ENCODE data around the gene NECTIN1. TPM values are rescaled to one million over a fixed set of nuclear protein-coding genes. Genes with fewer than 3 reads are reported as not detected.

NECTIN1 gene
- total and polyA plus RNA-seq, 2 donors (not counting 3 experiments of a cell fraction or from before 2014, with no cell fraction given) = 10.8 to 23.6 TPM

DNA sequence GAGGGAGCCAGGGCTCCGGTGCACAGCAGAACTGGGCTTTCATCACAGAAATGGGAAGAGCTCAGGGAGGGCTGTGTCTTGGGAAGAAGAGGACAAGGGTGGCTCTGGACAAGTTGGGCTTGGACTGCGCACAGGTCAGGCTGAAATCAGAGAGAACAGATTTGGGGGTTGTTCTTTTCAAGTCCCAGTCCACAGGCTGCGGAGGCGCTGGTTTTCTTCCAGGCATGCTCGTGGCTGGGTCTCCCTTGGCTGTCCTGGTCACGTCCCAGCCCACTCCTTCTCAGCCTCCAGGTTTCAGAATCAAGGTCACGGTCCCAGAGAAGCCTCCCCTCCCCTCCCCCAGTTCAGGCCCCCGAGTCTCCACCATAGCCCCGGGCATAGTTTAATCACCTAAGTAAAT lies 17.0 kb downstream of the NECTIN1 start:
- Histone ChIP-seq H3K9ac (replicated peaks; ENCODE audit: extremely low read depth, insufficient read depth, low read length) (no peak overlapping the region), H3K4me3 (replicated peaks in 1 of 3; ENCODE audit: insufficient read depth in 1 of 3, low read depth in 1 of 3, low read length in 3 of 3) (no peak overlapping the region), H3K9me3 (replicated peaks; ENCODE audit: control insufficient read depth, insufficient read depth, low read length) (no peaks in the 10 kb centered on the region), H3K27me3 (ENCODE audit: control insufficient read depth in 2 of 2, insufficient read depth in 2 of 2, low read length in 2 of 2) (no peaks in the 10 kb centered on the region), H3K36me3 (ENCODE audit: control insufficient read depth in 2 of 2, extremely low read depth in 1 of 2, insufficient read depth in 2 of 2, low read length in 2 of 2) (no peaks in the 10 kb centered on the region), H2AFZ (ENCODE audit: low read depth, low read length) (no peak overlapping the region), H3K4me2 (ENCODE audit: insufficient read depth, low read length) (no peak overlapping the region), H3K9me1 (replicated peaks; ENCODE audit: control insufficient read depth, extremely low read depth, insufficient read depth, low read length) (no peaks in the 10 kb centered on the region), H3K4me1 (ENCODE audit: control insufficient read depth, extremely low read depth, insufficient read depth, low read length) (no peaks in the 10 kb centered on the region), H4K20me1 (replicated peaks; ENCODE audit: control insufficient read depth, extremely low read depth, insufficient read depth, low read length) (no peaks in the 10 kb centered on the region), H3K27ac (ENCODE audit: insufficient read depth, low read depth, low read length) (no peak overlapping the region), H3K79me2 (ENCODE audit: control insufficient read depth, insufficient read depth, low read length) (no peaks in the 10 kb centered on the region)
- POLR2A ChIA-PET = no interaction called here
- CTCF ChIA-PET = no interaction called here
- no TSS peak for BruUV-seq (replicated peaks)
- FAIRE-seq = no peak
- DNase-seq (ENCODE audit: low read depth, low spot score) = no peak
- TF ChIP-seq POLR2A (IDR thresholded peaks at IDR 0.05; ENCODE audit: low read depth, low read length) (no peak), GATA2 (IDR thresholded peaks at IDR 0.05; ENCODE audit: insufficient read depth, insufficient read length, low read depth, low read length) (no peak), EZH2 (IDR thresholded peaks at IDR 0.05; ENCODE audit: borderline replicate concordance, low read depth, low read length, severe bottlenecking) (no peak), FOS (IDR thresholded peaks at IDR 0.05; ENCODE audit: borderline replicate concordance, insufficient read depth, low read length) (no peak), MYC (IDR thresholded peaks at IDR 0.05; ENCODE audit: low read depth, low read length) (no peak), POLR2AphosphoS5 (IDR thresholded peaks at IDR 0.05; ENCODE audit: insufficient read depth, low read depth, low read length) (no peak), JUN (IDR thresholded peaks at IDR 0.05; ENCODE audit: borderline replicate concordance, insufficient read depth, insufficient read length, low read depth) (no peak)
- TF ChIP-seq, protein P1, sequence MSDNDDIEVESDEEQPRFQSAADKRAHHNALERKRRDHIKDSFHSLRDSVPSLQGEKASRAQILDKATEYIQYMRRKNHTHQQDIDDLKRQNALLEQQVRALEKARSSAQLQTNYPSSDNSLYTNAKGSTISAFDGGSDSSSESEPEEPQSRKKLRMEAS (IDR thresholded peaks at IDR 0.05; ENCODE audit: insufficient read depth, insufficient read length) = no peak
- TF ChIP-seq, protein P2, sequence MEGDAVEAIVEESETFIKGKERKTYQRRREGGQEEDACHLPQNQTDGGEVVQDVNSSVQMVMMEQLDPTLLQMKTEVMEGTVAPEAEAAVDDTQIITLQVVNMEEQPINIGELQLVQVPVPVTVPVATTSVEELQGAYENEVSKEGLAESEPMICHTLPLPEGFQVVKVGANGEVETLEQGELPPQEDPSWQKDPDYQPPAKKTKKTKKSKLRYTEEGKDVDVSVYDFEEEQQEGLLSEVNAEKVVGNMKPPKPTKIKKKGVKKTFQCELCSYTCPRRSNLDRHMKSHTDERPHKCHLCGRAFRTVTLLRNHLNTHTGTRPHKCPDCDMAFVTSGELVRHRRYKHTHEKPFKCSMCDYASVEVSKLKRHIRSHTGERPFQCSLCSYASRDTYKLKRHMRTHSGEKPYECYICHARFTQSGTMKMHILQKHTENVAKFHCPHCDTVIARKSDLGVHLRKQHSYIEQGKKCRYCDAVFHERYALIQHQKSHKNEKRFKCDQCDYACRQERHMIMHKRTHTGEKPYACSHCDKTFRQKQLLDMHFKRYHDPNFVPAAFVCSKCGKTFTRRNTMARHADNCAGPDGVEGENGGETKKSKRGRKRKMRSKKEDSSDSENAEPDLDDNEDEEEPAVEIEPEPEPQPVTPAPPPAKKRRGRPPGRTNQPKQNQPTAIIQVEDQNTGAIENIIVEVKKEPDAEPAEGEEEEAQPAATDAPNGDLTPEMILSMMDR (IDR thresholded peaks at IDR 0.05; ENCODE audit: extremely low read depth in 1 of 2, insufficient read depth in 1 of 2, low read depth in 1 of 2, low read length in 2 of 2) = no peak
- dilution Hi-C loops (cut with MboI; ENCODE audit: extremely low pct_ligation_motif_present, low sequenced_read_pairs) = no loop called here
- intact Hi-C loops (cut with micrococcal nuclease) = no loop called here

All from endothelial cell of umbilical vein (primary cell).